GM23338 (cell line): ENCODE results near the gene ARHGAP4. TPM values are rescaled to one million over a fixed set of nuclear protein-coding genes. Genes with fewer than 3 reads are reported as not detected.
A peak's percentile ranks its signal among the peaks of the same experiment; 100 is the strongest.

Experiments used
- ATAC-seq: fragments of 200-7000 bp; cut with Tn5 transposase; 3 replicates; pipeline ENCODE4 v1.9.1; 2020
- DNase-seq: peaks from one replicate; pipeline ENCODE4 v3.0.0-alpha.2; 2015; ENCODE audit warnings: low spot score
- H2AFZ ChIP-seq: fragments of 200-600 bp; sonication (generic); 2 replicates; pipeline ENCODE4 v1.8.0; 2016; ENCODE audit warnings: antibody characterized with exemption, mild to moderate bottlenecking, moderate library complexity
- H3F3A ChIP-seq: fragments of 200-600 bp; sonication (generic); replicated peaks from 2 replicates; pipeline ENCODE4 v1.8.0; 2017; ENCODE audit warnings: antibody characterized with exemption, mixed run types, low read depth
- H3K27ac ChIP-seq: fragments of 200-600 bp; sonication (generic); 2 replicates; pipeline ENCODE4 v1.6.1; 2016; ENCODE audit warnings: low read depth
- H3K27me3 ChIP-seq: fragments of 200-600 bp; sonication (generic); 2 replicates; pipeline ENCODE4 v1.8.0; 2016; ENCODE audit warnings: mild to moderate bottlenecking, mixed run types, moderate library complexity; ENCODE audit not compliant: insufficient read depth
- H3K36me3 ChIP-seq: fragments of 200-600 bp; sonication (generic); 2 replicates; pipeline ENCODE4 v1.8.0; 2016; ENCODE audit warnings: mild to moderate bottlenecking; ENCODE audit not compliant: insufficient read depth
- H3K4me1 ChIP-seq: fragments of 200-600 bp; sonication (generic); 2 replicates; pipeline ENCODE4 v1.8.0; 2016; ENCODE audit warnings: mild to moderate bottlenecking, moderate library complexity; ENCODE audit not compliant: insufficient read depth
- H3K4me2 ChIP-seq: fragments of 200-600 bp; sonication (generic); 2 replicates; pipeline ENCODE4 v1.7.1; 2017; ENCODE audit warnings: mixed run types
- H3K4me3 ChIP-seq: fragments of 200-600 bp; sonication (generic); 2 replicates; pipeline ENCODE4 v1.6.1; 2016; ENCODE audit warnings: mixed run types
- H3K79me2 ChIP-seq: fragments of 200-600 bp; sonication (generic); replicated peaks from 2 replicates; pipeline ENCODE4 v1.8.0; 2017; ENCODE audit warnings: mild to moderate bottlenecking; ENCODE audit not compliant: insufficient read depth
- H3K9me2 ChIP-seq: fragments of 200-600 bp; sonication (generic); 2 replicates; pipeline ENCODE4 v1.8.0; 2017; ENCODE audit not compliant: insufficient read depth
- H4K20me1 ChIP-seq: fragments of 200-600 bp; sonication (generic); replicated peaks from 2 replicates; pipeline ENCODE4 v1.8.0; 2017; ENCODE audit warnings: mild to moderate bottlenecking; ENCODE audit not compliant: insufficient read depth
- H3K27ac Mint-ChIP-seq: 2 replicates; pipeline ENCODE4 v1.8.0; 2020; ENCODE audit warnings: inconsistent platforms, mild to moderate bottlenecking, moderate library complexity, mixed read lengths
- H3K27me3 Mint-ChIP-seq: 3 replicates; pipeline ENCODE4 v1.8.0; 2022; ENCODE audit warnings: low read depth, mild to moderate bottlenecking, moderate library complexity, mixed read lengths, inconsistent platforms; ENCODE audit not compliant: insufficient read depth, poor library complexity
- H3K36me3 Mint-ChIP-seq: 3 replicates; pipeline ENCODE4 v1.8.0; 2021; ENCODE audit warnings: low read depth, mild to moderate bottlenecking, inconsistent platforms, moderate library complexity, mixed read lengths
- H3K4me1 Mint-ChIP-seq: 3 replicates; pipeline ENCODE4 v1.8.0; 2020; ENCODE audit warnings: mild to moderate bottlenecking, inconsistent platforms, mixed read lengths
- H3K4me3 Mint-ChIP-seq: 3 replicates; pipeline ENCODE4 v1.8.0; 2021; ENCODE audit warnings: moderate library complexity, mild to moderate bottlenecking, inconsistent platforms, mixed read lengths
- H3K9me3 Mint-ChIP-seq: 3 replicates; pipeline ENCODE4 v1.8.0; 2020; ENCODE audit warnings: moderate library complexity, mild to moderate bottlenecking, inconsistent platforms, mixed read lengths
- EZH2 ChIP-seq: fragments of 200-600 bp; sonication (generic); IDR thresholded peaks from one replicate; pipeline ENCODE4 v1.8.0; 2017; ENCODE audit warnings: antibody characterized with exemption, mild to moderate bottlenecking, low read depth; ENCODE audit not compliant: unreplicated experiment
- STAT1 ChIP-seq: IDR thresholded peaks from one replicate; pipeline ENCODE4 v1.6.1; 2016; ENCODE audit warnings: antibody characterized with exemption; ENCODE audit not compliant: unreplicated experiment
- ZNF114 ChIP-seq: fragments of 250-450 bp; sonication (Bioruptor Pico); IDR thresholded peaks from 2 replicates; pipeline ENCODE4 v1.5.0; 2020; ENCODE audit warnings: mild to moderate bottlenecking, moderate library complexity
- polyA plus RNA-seq: library from polyadenylated mRNA; unstranded; fragments of >200 nt; fragmentation: Nextera tagmentation; extraction: Ambion mirVana; gene quantifications from 2 replicates; pipeline ENCODE4 v1.2.1, GENCODE V29; 2016
- total RNA-seq: library from RNA; depleted of rRNA; stranded (reverse); fragments of >200 nt; shearing (Covaris generic); gene quantifications from 2 replicates; pipeline ENCODE4 v1.2.3, GENCODE V29; 2014
- TF ChIP-seq, protein P1 (sequence below): fragments of 250-450 bp; sonication (Bioruptor Pico); IDR thresholded peaks from 2 replicates; pipeline ENCODE4 v1.5.0; 2020; ENCODE audit warnings: mild to moderate bottlenecking, moderate library complexity

ARHGAP4 gene
- total and polyA plus RNA-seq, 2 experiments from 2014 or later, result 21.5 to 59.5 TPM

DNA sequence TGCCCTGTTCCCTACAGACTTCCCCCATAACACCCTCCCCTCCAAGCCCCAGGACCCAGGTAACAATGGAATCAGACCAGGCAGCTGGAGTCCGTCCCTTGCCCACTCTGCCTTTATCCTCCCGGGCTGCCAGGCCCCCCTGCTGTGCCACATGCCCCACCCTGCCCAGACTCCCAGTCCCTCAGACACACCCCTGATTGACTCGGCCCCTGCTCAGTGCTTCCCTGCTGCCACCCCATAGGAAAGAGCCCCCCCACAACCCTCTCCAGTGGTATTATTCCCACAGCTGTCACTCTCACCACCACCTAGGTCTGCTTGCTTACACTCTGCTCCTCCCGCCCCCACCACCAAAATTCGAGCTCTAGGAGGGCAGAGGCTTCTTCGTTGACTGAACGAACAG, 13.5 kb upstream of the ARHGAP4 start (continued):
- TF ChIP-seq, protein P1, sequence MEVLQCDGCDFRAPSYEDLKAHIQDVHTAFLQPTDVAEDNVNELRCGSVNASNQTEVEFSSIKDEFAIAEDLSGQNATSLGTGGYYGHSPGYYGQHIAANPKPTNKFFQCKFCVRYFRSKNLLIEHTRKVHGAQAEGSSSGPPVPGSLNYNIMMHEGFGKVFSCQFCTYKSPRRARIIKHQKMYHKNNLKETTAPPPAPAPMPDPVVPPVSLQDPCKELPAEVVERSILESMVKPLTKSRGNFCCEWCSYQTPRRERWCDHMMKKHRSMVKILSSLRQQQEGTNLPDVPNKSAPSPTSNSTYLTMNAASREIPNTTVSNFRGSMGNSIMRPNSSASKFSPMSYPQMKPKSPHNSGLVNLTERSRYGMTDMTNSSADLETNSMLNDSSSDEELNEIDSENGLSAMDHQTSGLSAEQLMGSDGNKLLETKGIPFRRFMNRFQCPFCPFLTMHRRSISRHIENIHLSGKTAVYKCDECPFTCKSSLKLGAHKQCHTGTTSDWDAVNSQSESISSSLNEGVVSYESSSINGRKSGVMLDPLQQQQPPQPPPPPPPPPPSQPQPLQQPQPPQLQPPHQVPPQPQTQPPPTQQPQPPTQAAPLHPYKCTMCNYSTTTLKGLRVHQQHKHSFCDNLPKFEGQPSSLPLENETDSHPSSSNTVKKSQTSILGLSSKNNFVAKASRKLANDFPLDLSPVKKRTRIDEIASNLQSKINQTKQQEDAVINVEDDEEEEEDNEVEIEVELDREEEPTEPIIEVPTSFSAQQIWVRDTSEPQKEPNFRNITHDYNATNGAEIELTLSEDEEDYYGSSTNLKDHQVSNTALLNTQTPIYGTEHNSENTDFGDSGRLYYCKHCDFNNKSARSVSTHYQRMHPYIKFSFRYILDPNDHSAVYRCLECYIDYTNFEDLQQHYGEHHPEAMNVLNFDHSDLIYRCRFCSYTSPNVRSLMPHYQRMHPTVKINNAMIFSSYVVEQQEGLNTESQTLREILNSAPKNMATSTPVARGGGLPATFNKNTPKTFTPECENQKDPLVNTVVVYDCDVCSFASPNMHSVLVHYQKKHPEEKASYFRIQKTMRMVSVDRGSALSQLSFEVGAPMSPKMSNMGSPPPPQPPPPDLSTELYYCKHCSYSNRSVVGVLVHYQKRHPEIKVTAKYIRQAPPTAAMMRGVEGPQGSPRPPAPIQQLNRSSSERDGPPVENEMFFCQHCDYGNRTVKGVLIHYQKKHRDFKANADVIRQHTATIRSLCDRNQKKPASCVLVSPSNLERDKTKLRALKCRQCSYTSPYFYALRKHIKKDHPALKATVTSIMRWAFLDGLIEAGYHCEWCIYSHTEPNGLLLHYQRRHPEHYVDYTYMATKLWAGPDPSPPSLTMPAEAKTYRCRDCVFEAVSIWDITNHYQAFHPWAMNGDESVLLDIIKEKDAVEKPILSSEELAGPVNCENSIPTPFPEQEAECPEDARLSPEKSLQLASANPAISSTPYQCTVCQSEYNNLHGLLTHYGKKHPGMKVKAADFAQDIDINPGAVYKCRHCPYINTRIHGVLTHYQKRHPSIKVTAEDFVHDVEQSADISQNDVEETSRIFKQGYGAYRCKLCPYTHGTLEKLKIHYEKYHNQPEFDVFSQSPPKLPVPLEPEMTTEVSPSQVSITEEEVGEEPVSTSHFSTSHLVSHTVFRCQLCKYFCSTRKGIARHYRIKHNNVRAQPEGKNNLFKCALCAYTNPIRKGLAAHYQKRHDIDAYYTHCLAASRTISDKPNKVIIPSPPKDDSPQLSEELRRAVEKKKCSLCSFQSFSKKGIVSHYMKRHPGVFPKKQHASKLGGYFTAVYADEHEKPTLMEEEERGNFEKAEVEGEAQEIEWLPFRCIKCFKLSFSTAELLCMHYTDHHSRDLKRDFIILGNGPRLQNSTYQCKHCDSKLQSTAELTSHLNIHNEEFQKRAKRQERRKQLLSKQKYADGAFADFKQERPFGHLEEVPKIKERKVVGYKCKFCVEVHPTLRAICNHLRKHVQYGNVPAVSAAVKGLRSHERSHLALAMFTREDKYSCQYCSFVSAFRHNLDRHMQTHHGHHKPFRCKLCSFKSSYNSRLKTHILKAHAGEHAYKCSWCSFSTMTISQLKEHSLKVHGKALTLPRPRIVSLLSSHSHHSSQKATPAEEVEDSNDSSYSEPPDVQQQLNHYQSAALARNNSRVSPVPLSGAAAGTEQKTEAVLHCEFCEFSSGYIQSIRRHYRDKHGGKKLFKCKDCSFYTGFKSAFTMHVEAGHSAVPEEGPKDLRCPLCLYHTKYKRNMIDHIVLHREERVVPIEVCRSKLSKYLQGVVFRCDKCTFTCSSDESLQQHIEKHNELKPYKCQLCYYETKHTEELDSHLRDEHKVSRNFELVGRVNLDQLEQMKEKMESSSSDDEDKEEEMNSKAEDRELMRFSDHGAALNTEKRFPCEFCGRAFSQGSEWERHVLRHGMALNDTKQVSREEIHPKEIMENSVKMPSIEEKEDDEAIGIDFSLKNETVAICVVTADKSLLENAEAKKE (CRISPR knock-in tag), result no peak
- no peak for TF ChIP-seq EZH2
- no peak for TF ChIP-seq ZNF114 (CRISPR knock-in tag)

DNA sequence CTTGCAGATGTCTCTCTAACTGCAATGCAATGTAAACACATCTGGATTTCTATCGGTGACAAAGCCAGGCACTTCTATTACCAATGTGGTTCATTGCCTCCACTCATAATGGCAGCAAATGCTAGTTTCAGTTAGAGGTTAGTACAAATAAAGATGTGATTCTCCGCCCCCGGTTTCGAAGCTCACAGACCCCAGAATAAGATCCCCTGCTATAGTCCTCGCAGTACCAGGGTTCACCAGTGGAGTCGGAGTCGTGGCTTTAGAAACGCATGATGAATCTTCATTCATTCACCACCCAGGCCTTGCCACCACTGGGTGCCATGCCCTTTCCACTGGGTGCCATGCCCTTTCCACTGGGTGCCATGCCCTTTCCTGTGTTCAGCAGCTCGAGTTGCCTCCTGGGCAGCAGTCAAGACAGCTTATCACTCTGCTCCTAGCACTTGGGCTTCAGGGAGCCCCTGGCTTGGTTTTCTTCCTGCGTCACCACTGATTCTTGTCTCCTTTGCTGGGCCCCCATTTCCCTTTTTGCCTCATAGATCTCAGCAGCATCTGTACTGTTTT, 12.2 kb upstream of the ARHGAP4 start:
- Mint-ChIP-seq H3K36me3 (peaks cover 5% of the 10 kb centered on the region; the same call in 1 of the 3 replicates), H3K4me3 (no peak overlapping the region), H3K9me3 (no peaks in the 10 kb centered on the region), H3K27ac (no peak overlapping the region), H3K4me1 (peaks cover 24% of the 10 kb centered on the region), H3K27me3 (peaks cover 5% of the 10 kb centered on the region)
- Histone ChIP-seq H3K27ac (no peak overlapping the region), H2AFZ (no peak overlapping the region), H3K36me3 (no peaks in the 10 kb centered on the region), H3K4me1 (peaks cover 4% of the 10 kb centered on the region; the same call in 1 of the 2 replicates), H3F3A (no peaks in the 10 kb centered on the region), H4K20me1 (no peaks in the 10 kb centered on the region), H3K9me2 (no peaks in the 10 kb centered on the region), H3K4me3 (no peak overlapping the region), H3K79me2 (peaks cover 12% of the 10 kb centered on the region), H3K4me2 (no peak overlapping the region), H3K27me3 (no peaks in the 10 kb centered on the region)
- peak; percentile 22 for DNase-seq
- no peak for TF ChIP-seq ZNF114 (CRISPR knock-in tag)
- ATAC-seq, result no peak

- H3K9me3 Mint-ChIP-seq, result no peaks in the 10 kb centered on the region
- Histone ChIP-seq H3K4me3 (no peak overlapping the region), H3K4me2 (no peak overlapping the region), H3K27me3 (no peaks in the 10 kb centered on the region), H3K9me2 (no peaks in the 10 kb centered on the region), H2AFZ (no peak overlapping the region), H3K27ac (no peak overlapping the region), H3F3A (no peaks in the 10 kb centered on the region), H3K4me1 (peaks cover 4% of the 10 kb centered on the region; the same call in 1 of the 2 replicates), H4K20me1 (no peaks in the 10 kb centered on the region; the same call in 1 of the 2 replicates), H3K79me2 (peaks cover 12% of the 10 kb centered on the region), H3K36me3 (no peaks in the 10 kb centered on the region)
- H3K4me3 Mint-ChIP-seq, result no peak overlapping the region
- peaks cover 5% of the 10 kb centered on the region for H3K27me3 Mint-ChIP-seq
- H3K4me1 Mint-ChIP-seq, result peaks cover 24% of the 10 kb centered on the region
- no peak overlapping the region for H3K27ac Mint-ChIP-seq
- DNase-seq (no peak), ATAC-seq (no peak)
- peaks cover 10% of the 10 kb centered on the region for H3K36me3 Mint-ChIP-seq
- TF ChIP-seq, protein P1 (CRISPR knock-in tag), result no peak
- no peak for TF ChIP-seq STAT1
Measured at GRCh38 chrX:153937056-153937455, 11.0 kb upstream of the ARHGAP4 start.
